Heart left ventricle (tissue), 13 donors: ENCODE results near the gene LAMC3.

Source experiments
- CTCF ChIP-seq, 12 donors: fragments of 200-600 bp; sonication (generic) in 4 of 12; IDR thresholded peaks; one replicate each; pipeline versions ENCODE4 v1.5.0 to v1.8.0; 2018 to 2022; ENCODE audit warnings: antibody characterized with exemption in 12 of 12, mild to moderate bottlenecking in 5 of 12
- POLR2A ChIP-seq, 2 donors: fragments of 450-650 bp; IDR thresholded peaks; one replicate each; pipeline ENCODE4 v1.6.1; 2017; ENCODE audit warnings: antibody characterized with exemption in 2 of 2, mild to moderate bottlenecking in 2 of 2, moderate library complexity in 2 of 2
- donor health status: ischemic (EF 13 %, LVEDD 7.1; RV severe dilation, severe dysfunction).
- donor health status: DM: no; HTN: yes; CAD: no.
- donor health status: DM: no; HTN: no; CAD: no.
- donor health status: ischemic (EF 25% LVEDD 6.9; RV normal size, moderate dysfunction).
- donor health status: ischemic (EF 25% LVEDD 5.7; RV mildly dilated, moderate dysfunction).
- donor health status: ischemic (EF 35%, LVEDD 5.7; RV mildly dilated, moderate dysfunction).
- donor health status: nonischemic (EF 11% LVEDD 7.7; RV severe dilation, severe dysfunction).
- donor health status: DM: yes; HTN: yes; CAD: no.
- donor health status: PGD.
- donor health status: ischemic (EF 29% LVEDD 5.4; RV normal size, mild dysfunction).
- donor health status: nonischemic (EF 23%, LVEDD 6.1; RV moderate dilation, normal function).

DNA sequence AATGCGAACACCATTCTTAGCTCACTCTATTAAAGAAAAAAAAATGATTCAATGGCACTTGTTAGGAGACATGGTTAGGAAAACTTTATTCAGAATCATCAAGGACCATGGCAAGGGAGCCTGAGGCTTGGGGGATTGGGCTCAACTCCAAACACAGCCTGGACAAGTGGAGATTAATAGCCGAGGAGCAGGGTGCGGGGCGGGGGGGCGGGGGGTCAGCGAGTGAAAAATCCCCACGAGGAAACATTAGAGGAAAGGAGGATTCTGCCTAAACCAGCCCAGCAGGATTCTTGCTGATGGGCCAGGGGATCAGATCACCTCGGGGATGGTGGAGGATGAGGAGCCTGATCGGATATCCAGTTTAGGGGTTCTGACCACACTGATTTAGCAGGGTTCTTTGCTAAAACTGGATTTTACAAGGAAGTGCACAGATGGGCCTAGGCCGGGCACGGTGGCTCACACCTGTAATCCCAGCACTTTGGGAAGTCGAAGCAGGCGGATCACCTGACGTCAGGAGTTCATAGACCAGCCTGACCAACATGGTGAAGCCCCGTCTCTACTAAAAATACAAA lies 45.6 kb upstream of the LAMC3 start:
- TF ChIP-seq CTCF (IDR thresholded peaks at IDR 0.05) = no peak
- TF ChIP-seq POLR2A (IDR thresholded peaks at IDR 0.05) = no peak
